Activated CD8-positive, alpha-beta memory T cell treated with anti-CD3 and anti-CD28 coated beads, Interleukin-2, amount 50 U/mL, for 24 hours (primary cell): ENCODE measurements around the gene DGKH.
"Not testable (repeated sequence)": the region's sequence is repeated elsewhere in the genome, so short reads cannot be mapped to it uniquely, and the experiment has no call there.

Source experiments
- DNase-seq: peaks from one replicate; pipeline ENCODE4 v3.0.0-alpha.2; 2020; ENCODE audit errors: extremely low read depth

DGKH gene

GRCh38 chr13:42070599-42070998 is 22.2 kb downstream of the DGKH start:
- not testable (repeated sequence) for DNase-seq

- DNase-seq: not testable (repeated sequence)
Observed at GRCh38 chr13:42071179-42071578, 22.7 kb downstream of the DGKH start.

- no peak for DNase-seq
Observed at GRCh38 chr13:42071672-42072419, 23.4 kb downstream of the DGKH start.

- DNase-seq: no peak
Observed at GRCh38 chr13:42073683-42074082, 25.2 kb downstream of the DGKH start.

- no peak for DNase-seq
Observed at GRCh38 chr13:42075517-42075916, 27.1 kb downstream of the DGKH start.

GRCh38 chr13:42076309-42076713 is 27.9 kb downstream of the DGKH start:
- DNase-seq: no peak

GRCh38 chr13:42078128-42078808 is 29.8 kb downstream of the DGKH start:
- DNase-seq: no peak

GRCh38 chr13:42083138-42083770 is 34.8 kb downstream of the DGKH start:
- DNase-seq: no peak

GRCh38 chr13:42084722-42085121 is 36.3 kb downstream of the DGKH start:
- DNase-seq: no peak

GRCh38 chr13:42086582-42086981 is 38.1 kb downstream of the DGKH start:
- DNase-seq: no peak

- no peak for DNase-seq
Observed at GRCh38 chr13:42094516-42095040, 46.1 kb downstream of the DGKH start.

GRCh38 chr13:42096222-42096621 is 47.8 kb downstream of the DGKH start:
- not testable (repeated sequence) for DNase-seq

GRCh38 chr13:42099962-42100675 is 51.7 kb downstream of the DGKH start:
- no peak for DNase-seq

- no peak for DNase-seq
Observed at GRCh38 chr13:42100960-42101359, 52.5 kb downstream of the DGKH start.

GRCh38 chr13:42101821-42102585 is 53.6 kb downstream of the DGKH start:
- DNase-seq: no peak

- no peak for DNase-seq
Observed at GRCh38 chr13:42102961-42103865, 54.8 kb downstream of the DGKH start.

- no peak for DNase-seq
Observed at GRCh38 chr13:42106998-42107397, 58.5 kb downstream of the DGKH start.

- no peak for DNase-seq
Observed at GRCh38 chr13:42107421-42107820, 59.0 kb downstream of the DGKH start.

GRCh38 chr13:42108217-42108616 is 59.8 kb downstream of the DGKH start:
- no peak for DNase-seq

GRCh38 chr13:42109957-42110356 is 61.5 kb downstream of the DGKH start:
- DNase-seq: no peak
